GM18517 (cell line): ENCODE measurements around the gene GCSAM.

Experiments
- ATAC-seq: cut with Tn5 transposase; IDR thresholded peaks from one replicate; pipeline ENCODE4 v1.9.1; 2021; ENCODE audit warnings: mild to moderate bottlenecking, moderate library complexity; ENCODE audit not compliant: unreplicated experiment

Gene GCSAM

GRCh38 chr3:112132975-112133448 lies at the start of gene GCSAM:
Gene GCSAM, minus strand, starts transcription at chr3:112133248. Its CDS starts 128 bp downstream, at chr3:112133120.
- ATAC-seq, result peak; percentile 70

GRCh38 chr3:112175646-112176045 lies 42.6 kb upstream of the GCSAM start:
- no peak for ATAC-seq

GRCh38 chr3:112175037-112175436 lies 42.0 kb upstream of the GCSAM start:
- no peak for ATAC-seq

GRCh38 chr3:112171144-112171543 lies 38.1 kb upstream of the GCSAM start:
- no peak for ATAC-seq

- no peak for ATAC-seq
These were observed 37.0 kb upstream of the GCSAM start for GRCh38 chr3:112170046-112170445.

GRCh38 chr3:112167758-112168157 lies 34.7 kb upstream of the GCSAM start:
- ATAC-seq, result no peak

- no peak for ATAC-seq
These were observed 16.1 kb upstream of the GCSAM start for GRCh38 chr3:112149136-112149535.

- ATAC-seq, result no peak
These were observed 10.6 kb upstream of the GCSAM start for GRCh38 chr3:112143689-112144088.

GRCh38 chr3:112143251-112143650 lies 10.2 kb upstream of the GCSAM start:
- no peak for ATAC-seq

GRCh38 chr3:112141293-112141692 lies 8.2 kb upstream of the GCSAM start:
- ATAC-seq, result no peak

GRCh38 chr3:112140584-112140983 lies 7.5 kb upstream of the GCSAM start:
- ATAC-seq, result no peak

- ATAC-seq, result no peak
These were observed 5.3 kb upstream of the GCSAM start for GRCh38 chr3:112138219-112138969.

GRCh38 chr3:112137781-112138180 lies 4.7 kb upstream of the GCSAM start:
- no peak for ATAC-seq

GRCh38 chr3:112136959-112137693 lies 4.1 kb upstream of the GCSAM start:
- ATAC-seq, result no peak

GRCh38 chr3:112136046-112136445 lies 3.0 kb upstream of the GCSAM start:
- no peak for ATAC-seq

- ATAC-seq, result no peak
These were observed 1.5 kb upstream of the GCSAM start for GRCh38 chr3:112134335-112135124.

GRCh38 chr3:112133626-112134334 lies 732 bp upstream of the GCSAM start:
- no peak for ATAC-seq

GRCh38 chr3:112132554-112132953 lies 494 bp downstream of the GCSAM start:
- no peak for ATAC-seq

- ATAC-seq, result no peak
These were observed 960 bp downstream of the GCSAM start for GRCh38 chr3:112132088-112132487.

- ATAC-seq, result no peak
These were observed 1.9 kb downstream of the GCSAM start for GRCh38 chr3:112131111-112131510.

- no peak for ATAC-seq
These were observed 2.4 kb downstream of the GCSAM start for GRCh38 chr3:112130638-112130993.
